Gastrocnemius medialis (tissue), 4 donors: ENCODE data around the gene KCNQ1. TPM values are rescaled to one million over a fixed set of nuclear protein-coding genes. Genes with fewer than 3 reads are reported as not detected.

Experiments
- ATAC-seq, 2 donors: fragments of 150-250 bp; one replicate each; pipeline ENCODE4 v1.9.1; 2016
- DNase-seq, 2 donors: peaks; one replicate each; pipeline ENCODE4 v3.0.0-alpha.2; 2019
- H3K27ac ChIP-seq, 4 donors: fragments of 200-600 bp; sonication (generic); 1 replicate in 1 of 4; 2 replicates in 3 of 4; pipeline ENCODE4 v1.5.1; 2016 to 2018; ENCODE audit warnings: mild to moderate bottlenecking in 2 of 4, moderate library complexity in 1 of 4
- H3K27me3 ChIP-seq, 3 donors: fragments of 200-600 bp; sonication (generic) in 2 of 3; 1 replicate in 1 of 3; 2 replicates in 2 of 3; pipeline versions ENCODE4 v1.5.1 to v1.6.0; 2016 to 2019; ENCODE audit warnings: mild to moderate bottlenecking in 1 of 3, moderate library complexity in 1 of 3
- H3K36me3 ChIP-seq, 2 donors: fragments of 200-600 bp; sonication (generic) in 1 of 2; one replicate each; pipeline ENCODE4 v1.5.1; 2017 to 2018
- H3K4me1 ChIP-seq, 2 donors: fragments of 200-600 bp; sonication (generic) in 1 of 2; one replicate each; pipeline ENCODE4 v1.5.1; 2016 to 2017; ENCODE audit warnings: mild to moderate bottlenecking in 2 of 2
- H3K4me3 ChIP-seq, 4 donors: fragments of 200-600 bp; sonication (generic) in 3 of 4; 1 replicate in 1 of 4; 2 replicates in 3 of 4; pipeline ENCODE4 v1.5.1; 2016 to 2019; ENCODE audit warnings: mild to moderate bottlenecking in 2 of 4
- H3K9me3 ChIP-seq, 3 donors: fragments of 200-600 bp; sonication (generic) in 2 of 3; 1 replicate in 1 of 3; 2 replicates in 2 of 3; pipeline ENCODE4 v1.5.1; 2016 to 2019
- POLR2A ChIP-seq, 2 donors: fragments of 450-650 bp; IDR thresholded peaks; one replicate each; pipeline ENCODE4 v1.6.1; 2017; ENCODE audit warnings: antibody characterized with exemption in 2 of 2, mild to moderate bottlenecking in 2 of 2, moderate library complexity in 2 of 2
- in situ Hi-C, 4 donors: fragments of 200-750 bp; cut with MboI; loops; one replicate each; pipeline versions ENCODE4 v1.15.0 to v1.8.0; 2017; ENCODE audit warnings: low sequenced_read_pairs in 4 of 4
- intact Hi-C: fragments of 100-400 bp; cut with DNase I; formaldehyde crosslinking; loops from one replicate; pipeline ENCODE4 v1.15.1; 2023; ENCODE audit warnings: low total_unique reads
- total RNA-seq, 4 donors: library from RNA; depleted of rRNA; stranded (reverse); fragments of >200 nt; gene quantifications; one replicate each; pipeline versions ENCODE4 v1.1.0 to v1.2.3, GENCODE V29; 2016
- TF ChIP-seq, protein P1 (sequence below), 5 experiments: fragments of 450-650 bp in 3 of 5; fragments of 200-600 bp in 2 of 5; sonication (generic) in 2 of 5; IDR thresholded peaks in 4 of 5; conservative IDR thresholded peaks in 1 of 5; 1 replicate in 4 of 5; 2 replicates in 1 of 5; pipeline ENCODE4 v1.5.1; 2016 to 2019; ENCODE audit warnings: antibody characterized with exemption in 5 of 5, mild to moderate bottlenecking in 3 of 5, moderate library complexity in 3 of 5

Gene KCNQ1
- total RNA-seq, 4 donors from 2014 or later, result 0.15 to 1.00 (median 0.67) TPM

DNA sequence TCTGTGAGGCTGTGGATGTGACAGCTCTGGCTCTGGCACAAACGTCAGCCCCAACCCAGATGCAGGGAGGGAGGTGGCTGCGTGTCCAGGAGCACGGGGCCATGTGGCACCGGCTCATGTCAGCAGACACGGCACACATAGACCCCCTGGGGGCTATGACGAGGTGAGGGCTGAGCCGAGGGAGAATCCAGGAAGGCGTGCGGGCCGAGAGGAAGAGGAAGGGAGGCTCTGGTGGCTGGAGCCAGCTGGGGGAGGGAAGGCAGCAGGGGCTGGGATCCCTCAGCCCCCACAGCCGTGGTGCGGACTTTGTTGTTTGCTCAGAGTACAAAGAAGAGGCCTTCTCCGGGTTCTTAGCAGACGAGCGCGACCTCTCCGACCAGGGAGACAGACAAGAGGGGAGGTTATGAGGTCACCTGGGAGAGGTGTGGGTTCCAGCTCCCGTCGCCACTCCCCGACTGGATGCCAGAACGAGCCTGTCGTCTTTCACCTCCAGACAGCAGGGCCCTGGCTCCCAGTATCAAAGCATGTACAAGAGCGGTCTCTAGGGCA, 394.7 kb downstream of the KCNQ1 start:
- peaks cover 3 to 10% of the 10 kb centered on the region in 2 donors for H3K4me1 ChIP-seq
- no peaks in the 10 kb centered on the region for H3K36me3 ChIP-seq
- in situ Hi-C loops (no loop called here), intact Hi-C loops (no loop called here)
- peak overlapping the region in 2 of 4 donors; percentile 31 to 42 for H3K27ac ChIP-seq
- ATAC-seq, result no peak
- no peak for DNase-seq
- H3K9me3 ChIP-seq, result no peaks in the 10 kb centered on the region
- H3K4me3 ChIP-seq, result no peak overlapping the region
- TF ChIP-seq, protein P1, sequence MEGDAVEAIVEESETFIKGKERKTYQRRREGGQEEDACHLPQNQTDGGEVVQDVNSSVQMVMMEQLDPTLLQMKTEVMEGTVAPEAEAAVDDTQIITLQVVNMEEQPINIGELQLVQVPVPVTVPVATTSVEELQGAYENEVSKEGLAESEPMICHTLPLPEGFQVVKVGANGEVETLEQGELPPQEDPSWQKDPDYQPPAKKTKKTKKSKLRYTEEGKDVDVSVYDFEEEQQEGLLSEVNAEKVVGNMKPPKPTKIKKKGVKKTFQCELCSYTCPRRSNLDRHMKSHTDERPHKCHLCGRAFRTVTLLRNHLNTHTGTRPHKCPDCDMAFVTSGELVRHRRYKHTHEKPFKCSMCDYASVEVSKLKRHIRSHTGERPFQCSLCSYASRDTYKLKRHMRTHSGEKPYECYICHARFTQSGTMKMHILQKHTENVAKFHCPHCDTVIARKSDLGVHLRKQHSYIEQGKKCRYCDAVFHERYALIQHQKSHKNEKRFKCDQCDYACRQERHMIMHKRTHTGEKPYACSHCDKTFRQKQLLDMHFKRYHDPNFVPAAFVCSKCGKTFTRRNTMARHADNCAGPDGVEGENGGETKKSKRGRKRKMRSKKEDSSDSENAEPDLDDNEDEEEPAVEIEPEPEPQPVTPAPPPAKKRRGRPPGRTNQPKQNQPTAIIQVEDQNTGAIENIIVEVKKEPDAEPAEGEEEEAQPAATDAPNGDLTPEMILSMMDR (IDR thresholded peaks at IDR 0.05 in 4 of 5, conservative IDR thresholded peaks at IDR 0.05 in 1 of 5), result no peak
- TF ChIP-seq POLR2A (IDR thresholded peaks at IDR 0.05), result no peak
- H3K27me3 ChIP-seq, result no peaks in the 10 kb centered on the region

DNA sequence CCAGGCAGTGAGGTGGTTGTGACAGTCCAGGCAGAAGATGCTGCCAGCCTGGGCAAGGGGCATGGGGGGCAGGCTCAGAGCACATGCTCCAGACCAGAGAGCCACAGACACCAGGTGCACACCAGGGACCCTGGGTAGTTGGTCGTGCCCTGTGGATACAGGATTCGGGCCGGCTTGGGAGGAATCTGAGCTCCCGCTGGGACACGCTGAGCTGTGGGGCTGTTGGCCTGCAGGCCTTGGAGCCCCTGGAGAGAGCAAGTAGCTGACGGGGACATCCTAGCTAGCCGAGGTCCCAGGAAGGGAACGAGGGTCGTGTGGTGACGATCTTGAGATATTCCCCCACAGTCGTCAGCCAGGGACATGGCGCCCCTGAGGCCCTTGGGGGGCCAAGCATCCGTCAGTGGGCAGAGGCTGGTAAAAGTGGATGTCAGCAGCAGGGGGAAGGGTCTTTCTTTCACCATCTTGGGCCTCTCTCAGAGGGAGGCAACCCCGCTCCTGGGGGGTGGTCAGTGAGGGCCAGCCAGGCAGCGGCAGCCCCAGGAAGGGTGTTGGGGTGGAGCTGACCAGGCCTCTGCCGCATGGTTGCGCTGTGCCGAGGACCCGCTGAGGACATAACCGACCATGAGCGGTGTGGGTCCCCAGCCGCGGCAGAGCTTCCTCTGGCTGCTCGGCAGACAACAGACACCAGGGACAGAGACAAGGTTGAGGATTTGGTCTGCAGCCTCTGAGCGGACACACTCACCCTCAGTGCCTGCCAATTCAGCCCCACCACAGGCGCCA, 396.8 kb downstream of the KCNQ1 start:
- H3K4me3 ChIP-seq, result no peak overlapping the region
- ATAC-seq (no peak), DNase-seq (no peak)
- in situ Hi-C loops, result no loop called here
- H3K27me3 ChIP-seq, result no peaks in the 10 kb centered on the region
- peaks cover 3 to 7% of the 10 kb centered on the region in 2 donors for H3K4me1 ChIP-seq
- intact Hi-C loops, result no loop called here
- H3K36me3 ChIP-seq, result no peaks in the 10 kb centered on the region
- TF ChIP-seq POLR2A (IDR thresholded peaks at IDR 0.05), result no peak
- TF ChIP-seq, protein P1 (IDR thresholded peaks at IDR 0.05 in 4 of 5, conservative IDR thresholded peaks at IDR 0.05 in 1 of 5), result no peak
- H3K27ac ChIP-seq, result no peak overlapping the region
- no peaks in the 10 kb centered on the region for H3K9me3 ChIP-seq

DNA sequence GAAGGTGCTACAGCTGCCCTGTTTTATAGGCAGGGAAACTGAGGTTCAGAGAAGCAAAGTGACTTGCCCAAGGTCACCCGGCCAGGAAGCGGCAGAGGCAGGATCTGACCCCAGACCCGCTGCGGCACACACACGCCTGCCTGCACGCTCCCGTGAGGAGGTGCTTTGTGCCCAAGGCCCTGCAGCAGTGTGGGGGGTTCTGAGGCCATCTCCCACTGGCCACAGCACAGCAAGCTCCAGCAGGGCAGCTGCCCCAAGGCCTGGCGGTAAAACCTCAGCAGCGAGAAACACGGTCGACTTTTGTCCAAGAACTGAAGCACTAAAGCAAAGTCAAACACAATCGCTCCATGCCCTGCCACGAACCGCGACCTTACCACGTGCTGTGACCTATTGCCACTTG, 398.1 kb downstream of the KCNQ1 start:
- Histone ChIP-seq H3K4me1 (no peaks in the 10 kb centered on the region), H3K27ac (no peak overlapping the region), H3K4me3 (no peak overlapping the region), H3K9me3 (no peaks in the 10 kb centered on the region), H3K36me3 (no peaks in the 10 kb centered on the region), H3K27me3 (no peaks in the 10 kb centered on the region)
- in situ Hi-C loops, result no loop called here
- DNase-seq, result no peak
- intact Hi-C loops, result no loop called here
- TF ChIP-seq, protein P1 (IDR thresholded peaks at IDR 0.05 in 4 of 5, conservative IDR thresholded peaks at IDR 0.05 in 1 of 5), result no peak
- TF ChIP-seq POLR2A (IDR thresholded peaks at IDR 0.05), result no peak
- no peak for ATAC-seq

DNA sequence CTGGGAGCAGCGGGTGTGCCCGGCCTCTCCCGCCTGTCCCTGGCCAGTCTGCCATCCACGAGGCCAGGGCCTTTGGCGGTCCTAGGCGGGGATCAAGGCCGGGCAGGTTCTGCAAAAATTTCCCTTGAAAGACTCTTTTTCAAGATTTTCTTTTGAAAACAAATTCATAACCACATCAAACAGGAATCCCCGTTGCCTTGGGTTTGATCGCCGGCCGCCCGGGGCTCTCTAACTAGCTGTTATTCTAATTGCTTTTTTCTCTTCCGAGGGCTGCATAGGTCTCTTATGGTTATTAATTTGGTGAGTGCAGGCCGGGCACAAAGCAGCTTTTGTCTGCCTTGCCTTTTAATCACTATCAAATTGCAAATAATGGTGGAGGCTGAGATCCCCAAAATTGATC, 398.7 kb downstream of the KCNQ1 start:
- Histone ChIP-seq H3K9me3 (no peaks in the 10 kb centered on the region), H3K4me1 (no peaks in the 10 kb centered on the region), H3K36me3 (no peaks in the 10 kb centered on the region), H3K4me3 (no peak overlapping the region), H3K27ac (no peak overlapping the region), H3K27me3 (no peaks in the 10 kb centered on the region)
- intact Hi-C loops (no loop called here), in situ Hi-C loops (no loop called here)
- no peak for TF ChIP-seq POLR2A (IDR thresholded peaks at IDR 0.05)
- TF ChIP-seq, protein P1 (IDR thresholded peaks at IDR 0.05 in 4 of 5, conservative IDR thresholded peaks at IDR 0.05 in 1 of 5), result no peak
- ATAC-seq, result no peak
- no peak for DNase-seq
